HCT116 (cell line): ENCODE measurements around the gene SLMAP. TPM values are rescaled to one million over a fixed set of nuclear protein-coding genes. Genes with fewer than 3 reads are reported as not detected.

Experiments
- ATAC-seq: fragments of 200-7000 bp; cut with Tn5 transposase; 2 replicates; pipeline ENCODE4 v1.9.1; 2020; ENCODE audit warnings: mild to moderate bottlenecking, moderate library complexity
- BruUV-seq: library from RNA; stranded (reverse); fragments of 400-500 nt; replicated peaks from 2 replicates; lab custom pipeline; 2021; lab: Mats Ljungman, UMichigan
- CTCF ChIA-PET: fragments of 300-600 bp; sonication (Branson Sonifier 250); formaldehyde crosslinking; loops from one replicate; lab custom pipeline; 2021; ENCODE audit warnings: antibody characterized with exemption; lab: Charles Lee
- POLR2A ChIA-PET: fragments of 300-600, 350-600 bp; sonication (Branson Sonifier 250); formaldehyde crosslinking; loops from one replicate; lab custom pipeline; 2021; ENCODE audit warnings: antibody characterized with exemption; lab: Charles Lee
- RAD21 ChIA-PET, 2 experiments: fragments of 300-600 bp; sonication (Branson Sonifier 250); formaldehyde crosslinking; loops; one replicate each; lab custom pipeline; 2023; ENCODE audit warnings: low total read pairs in 2 of 2; ENCODE audit not compliant: uncharacterized antibody in 2 of 2, unreplicated experiment in 2 of 2, low non-redundant PET in 1 of 2; lab: Charles Lee
- DNase-seq: peaks from one replicate; pipeline ENCODE4 v3.0.0-alpha.2; 2010; ENCODE audit warnings: low read depth, low spot score
- H2AFZ ChIP-seq: fragments of 200-600 bp; shearing (Covaris generic), sonication (generic); 2 replicates; pipeline ENCODE4 v1.6.1; 2017; ENCODE audit warnings: low read depth, mixed run types, mixed read lengths, antibody characterized with exemption, low read length; ENCODE audit not compliant: poor library complexity, severe bottlenecking
- H3K27ac ChIP-seq: 2 replicates; pipeline ENCODE4 v1.5.1; 2012; ENCODE audit warnings: low read depth, low read length
- H3K27me3 ChIP-seq: fragments of 200-600 bp; sonication (generic); 2 replicates; pipeline ENCODE4 v1.6.1; 2016; ENCODE audit warnings: mixed run types, low read length, mixed read lengths; ENCODE audit not compliant: insufficient read depth
- H3K36me3 ChIP-seq, 2 experiments: fragments of 200-500 bp in 1 of 2; fragments of 200-600 bp in 1 of 2; sonication (Bioruptor generic) in 1 of 2; sonication (generic) in 1 of 2; 2 replicates each; pipeline versions ENCODE4 v1.5.1 to v1.6.1; 2014 to 2016; ENCODE audit warnings: low read length in 2 of 2, inconsistent platforms in 1 of 2, mixed read lengths in 1 of 2, mixed run types in 1 of 2; ENCODE audit not compliant: insufficient read depth in 2 of 2, control insufficient read depth in 1 of 2
- H3K4me1 ChIP-seq, 2 experiments: fragments of 200-600 bp in 1 of 2; sonication (generic) in 1 of 2; 2 replicates each; pipeline versions ENCODE4 v1.5.1 to v1.6.1; 2012 to 2017; ENCODE audit warnings: low read length in 2 of 2, inconsistent platforms in 1 of 2, mild to moderate bottlenecking in 1 of 2, mixed read lengths in 1 of 2, mixed run types in 1 of 2, moderate library complexity in 1 of 2; ENCODE audit not compliant: insufficient read depth in 2 of 2, control insufficient read depth in 1 of 2
- H3K4me2 ChIP-seq: fragments of 200-600 bp; sonication (generic); 2 replicates; pipeline ENCODE4 v1.6.1; 2017; ENCODE audit warnings: mixed run types, low read length, mixed read lengths
- H3K4me3 ChIP-seq, 2 experiments: fragments of 200-600 bp in 1 of 2; sonication (generic) in 1 of 2; replicated peaks in 1 of 2; 2 replicates each; pipeline ENCODE4 v1.5.1; 2011 to 2016; ENCODE audit warnings: low read length in 2 of 2, control low read depth in 1 of 2, low read depth in 1 of 2, mild to moderate bottlenecking in 1 of 2, mixed read lengths in 1 of 2, mixed run types in 1 of 2
- H3K79me2 ChIP-seq: fragments of 200-600 bp; sonication (generic); 2 replicates; pipeline ENCODE4 v1.6.1; 2017; ENCODE audit warnings: mild to moderate bottlenecking, mixed run types, low read length, moderate library complexity, mixed read lengths; ENCODE audit not compliant: insufficient read depth
- H3K9ac ChIP-seq: fragments of 200-600 bp; sonication (generic); 2 replicates; pipeline ENCODE4 v1.6.1; 2016; ENCODE audit warnings: low read length, mixed read lengths
- H3K9me2 ChIP-seq: fragments of 200-600 bp; sonication (generic), shearing (Covaris generic); 2 replicates; pipeline ENCODE4 v1.6.1; 2017; ENCODE audit warnings: mixed run types, mild to moderate bottlenecking, moderate library complexity; ENCODE audit not compliant: insufficient read depth
- H3K9me3 ChIP-seq, 2 experiments: fragments of 200-500 bp in 1 of 2; fragments of 200-600 bp in 1 of 2; sonication (Bioruptor generic) in 1 of 2; sonication (generic) in 1 of 2; 2 replicates each; pipeline ENCODE4 v1.6.1; 2014 to 2017; ENCODE audit warnings: low read length in 2 of 2, mixed read lengths in 2 of 2, inconsistent platforms in 1 of 2, low read depth in 1 of 2, mild to moderate bottlenecking in 1 of 2, mixed run types in 1 of 2, moderate library complexity in 1 of 2; ENCODE audit not compliant: control insufficient read depth in 1 of 2, insufficient read depth in 1 of 2
- H4K20me1 ChIP-seq: fragments of 200-600 bp; sonication (generic), shearing (Covaris generic); 2 replicates; pipeline ENCODE4 v1.6.1; 2017; ENCODE audit warnings: mixed run types, mild to moderate bottlenecking, moderate library complexity; ENCODE audit not compliant: insufficient read depth
- ATF3 ChIP-seq: IDR thresholded peaks from 2 replicates; pipeline ENCODE4 v1.6.1; 2012
- EGR1 ChIP-seq: IDR thresholded peaks from 2 replicates; pipeline ENCODE4 v1.6.1; 2012; ENCODE audit warnings: low read depth
- ELF1 ChIP-seq: IDR thresholded peaks from 2 replicates; pipeline ENCODE4 v1.6.1; 2012; ENCODE audit warnings: low read depth, borderline replicate concordance
- EZH2 ChIP-seq: fragments of 200-600 bp; sonication (generic); IDR thresholded peaks from 2 replicates; pipeline ENCODE4 v1.6.1; 2017; ENCODE audit warnings: antibody characterized with exemption, mixed run types
- JUND ChIP-seq: IDR thresholded peaks from 2 replicates; pipeline ENCODE4 v1.6.1; 2012
- MAX ChIP-seq: IDR thresholded peaks from 2 replicates; pipeline ENCODE4 v1.6.1; 2012
- POLR2A ChIP-seq: IDR thresholded peaks from 2 replicates; pipeline ENCODE4 v1.7.0; 2011; ENCODE audit warnings: borderline replicate concordance; ENCODE audit not compliant: insufficient read depth, insufficient read length; ENCODE audit errors: extremely low read depth
- POLR2AphosphoS5 ChIP-seq: IDR thresholded peaks from 2 replicates; pipeline ENCODE4 v1.6.1; 2011; ENCODE audit warnings: mild to moderate bottlenecking, low read depth, low read length, moderate library complexity
- RAD21 ChIP-seq: IDR thresholded peaks from 2 replicates; pipeline ENCODE4 v1.6.1; 2012; ENCODE audit warnings: low read depth, mild to moderate bottlenecking
- REST ChIP-seq: IDR thresholded peaks from 2 replicates; pipeline ENCODE4 v1.6.1; 2012; ENCODE audit warnings: low read depth
- SIN3A ChIP-seq: IDR thresholded peaks from 2 replicates; pipeline ENCODE4 v1.6.1; 2012; ENCODE audit warnings: low read depth
- SRF ChIP-seq: IDR thresholded peaks from 2 replicates; pipeline ENCODE4 v1.6.1; 2012; ENCODE audit warnings: low read depth
- ZBTB33 ChIP-seq: IDR thresholded peaks from 2 replicates; pipeline ENCODE4 v1.6.1; 2011; ENCODE audit warnings: mild to moderate bottlenecking, low read length, moderate library complexity; ENCODE audit not compliant: insufficient replicate concordance; ENCODE audit errors: extremely low read depth
- ZFX ChIP-seq: fragments of 450-650 bp; IDR thresholded peaks from 2 replicates; pipeline ENCODE4 v1.6.1; 2017
- ZNF274 ChIP-seq: fragments of 200-500 bp; sonication (Bioruptor generic); IDR thresholded peaks from 2 replicates; pipeline ENCODE4 v1.6.1; 2014; ENCODE audit warnings: mild to moderate bottlenecking, low read depth, low read length, inconsistent platforms
- intact Hi-C: fragments of 100-400 bp; cut with micrococcal nuclease; formaldehyde crosslinking; loops from 2 replicates; pipeline ENCODE4 v1.10.0; 2022
- total RNA-seq: library from RNA; stranded (reverse); gene quantifications from one replicate; pipeline ENCODE4 v1.2.1, GENCODE V29; 2021; ENCODE audit not compliant: unreplicated experiment

SLMAP gene
- total RNA-seq, 1 experiment from 2014 or later, result 81.0 TPM

- Histone ChIP-seq H3K36me3 (no peaks in the 10 kb centered on the region), H3K27me3 (no peaks in the 10 kb centered on the region), H3K4me1 (peaks cover 0 to 5% of the 10 kb centered on the region in 2 experiments; a peak in 2 of 4 replicates), H2AFZ (peak overlapping the region; percentile 56), H3K9ac (no peak overlapping the region), H4K20me1 (no peaks in the 10 kb centered on the region), H3K9me3 (no peaks in the 10 kb centered on the region), H3K4me2 (0 out of 2 replicates have a peak overlapping the region, but pooled peaks have one; percentile 9), H3K4me3 (no peak overlapping the region), H3K27ac (no peak overlapping the region), H3K79me2 (no peaks in the 10 kb centered on the region), H3K9me2 (no peaks in the 10 kb centered on the region)
- ChIA-PET RAD21 (no interaction called here), POLR2A (no interaction called here), CTCF (no interaction called here)
- BruUV-seq, result no TSS peak
- no peak for TF ChIP-seq MAX
- TF ChIP-seq ELF1, result no peak
- no peak; the same call in 1 of the 2 replicates for TF ChIP-seq EGR1
- TF ChIP-seq JUND, result no peak
- TF ChIP-seq EZH2, result no peak
- TF ChIP-seq SIN3A, result no peak
- no peak for TF ChIP-seq ATF3
- ATAC-seq, result no peak; the same call in 1 of the 2 replicates
- intact Hi-C loops, result no loop called here
- no peak for DNase-seq
These were observed 29.0 kb upstream of the SLMAP start for GRCh38 chr3:57727106-57727505.

GRCh38 chr3:57729334-57730045, 26.6 kb upstream of the SLMAP start:
- Histone ChIP-seq H2AFZ (peak overlapping the region; percentile 16), H3K4me2 (no peak overlapping the region), H4K20me1 (no peaks in the 10 kb centered on the region), H3K9me3 (no peaks in the 10 kb centered on the region), H3K4me1 (peaks cover 0 to 12% of the 10 kb centered on the region in 2 experiments; a peak in 2 of 4 replicates), H3K27me3 (no peaks in the 10 kb centered on the region), H3K9ac (no peak overlapping the region), H3K27ac (no peak overlapping the region), H3K79me2 (no peaks in the 10 kb centered on the region), H3K36me3 (no peaks in the 10 kb centered on the region), H3K9me2 (no peaks in the 10 kb centered on the region), H3K4me3 (no peak overlapping the region)
- POLR2A ChIA-PET, result no interaction called here
- DNase-seq, result no peak
- no peak for ATAC-seq
- RAD21 ChIA-PET, result no interaction called here
- intact Hi-C loops, result no loop called here
- CTCF ChIA-PET, result no interaction called here
- BruUV-seq, result no TSS peak
- no peak for TF ChIP-seq RAD21
- TF ChIP-seq ZFX, result no peak
- no peak for TF ChIP-seq ZBTB33
- TF ChIP-seq POLR2A, result no peak
- TF ChIP-seq SRF, result no peak
- no peak for TF ChIP-seq EGR1
- TF ChIP-seq POLR2AphosphoS5, result no peak
- no peak for TF ChIP-seq REST
- no peak for TF ChIP-seq ZNF274
